ENCODE measurements around the gene A4GALT.

The A4GALT gene

DNA sequence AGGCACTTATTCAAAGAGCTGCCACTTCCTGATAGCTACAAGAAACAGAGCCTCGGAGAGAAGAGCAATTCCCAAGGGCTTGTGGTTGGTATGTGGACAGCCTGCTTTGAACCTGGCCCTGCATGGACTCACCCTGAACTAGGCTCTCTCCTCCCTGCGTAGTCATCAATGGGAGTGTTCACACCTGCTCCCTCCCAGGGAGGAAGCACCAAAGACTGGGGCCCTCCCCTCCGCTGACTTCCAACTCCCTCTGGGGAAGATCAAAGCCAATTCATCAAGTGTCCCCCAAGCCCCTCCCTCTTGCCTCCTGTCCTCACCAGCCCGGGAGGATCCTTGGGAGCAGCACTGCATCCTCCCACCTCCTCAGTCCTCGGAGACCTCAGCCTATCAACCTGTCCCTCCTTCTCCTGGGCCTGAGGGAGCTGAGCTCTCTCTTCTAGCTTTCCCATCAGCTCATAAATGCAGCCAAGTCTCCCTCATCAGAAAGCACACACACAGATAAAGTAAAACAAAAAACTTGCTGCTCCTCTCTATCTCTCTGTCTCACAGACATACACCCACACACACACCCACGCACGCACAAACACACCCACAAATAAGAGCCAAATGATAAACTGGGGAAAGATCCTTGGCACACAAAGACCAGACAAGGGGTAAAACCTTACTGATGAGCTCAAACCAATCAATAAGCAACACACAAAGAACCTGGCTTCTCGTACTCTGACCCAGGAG, 3.3 kb downstream of the A4GALT start:
- no peak for DNase-seq (ENCODE audit: low read depth)

DNA sequence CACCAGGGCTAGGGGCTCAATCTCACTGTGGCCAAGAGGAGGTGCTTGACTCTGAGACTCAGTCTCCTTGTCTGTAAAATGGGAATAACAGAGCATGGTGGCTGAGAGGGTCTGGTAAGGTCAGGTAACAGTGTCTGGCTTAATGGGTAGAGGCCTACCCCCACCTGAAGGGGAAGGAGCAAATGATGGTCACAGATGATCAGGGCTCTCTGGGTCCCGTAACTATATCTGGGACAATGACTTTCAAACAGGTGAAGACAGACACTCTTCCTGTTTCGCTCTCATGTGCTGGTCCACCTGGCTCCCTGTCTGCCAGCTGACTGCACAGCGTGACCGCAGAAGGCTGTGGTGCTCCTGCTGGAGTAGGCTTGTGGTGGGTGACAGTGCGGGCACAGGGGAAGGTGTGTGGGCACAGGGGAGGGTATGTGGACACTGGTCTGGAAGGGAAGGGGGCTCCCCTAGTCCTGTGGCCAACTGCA, 4.0 kb downstream of the A4GALT start:
- TF ChIP-seq, protein P1, sequence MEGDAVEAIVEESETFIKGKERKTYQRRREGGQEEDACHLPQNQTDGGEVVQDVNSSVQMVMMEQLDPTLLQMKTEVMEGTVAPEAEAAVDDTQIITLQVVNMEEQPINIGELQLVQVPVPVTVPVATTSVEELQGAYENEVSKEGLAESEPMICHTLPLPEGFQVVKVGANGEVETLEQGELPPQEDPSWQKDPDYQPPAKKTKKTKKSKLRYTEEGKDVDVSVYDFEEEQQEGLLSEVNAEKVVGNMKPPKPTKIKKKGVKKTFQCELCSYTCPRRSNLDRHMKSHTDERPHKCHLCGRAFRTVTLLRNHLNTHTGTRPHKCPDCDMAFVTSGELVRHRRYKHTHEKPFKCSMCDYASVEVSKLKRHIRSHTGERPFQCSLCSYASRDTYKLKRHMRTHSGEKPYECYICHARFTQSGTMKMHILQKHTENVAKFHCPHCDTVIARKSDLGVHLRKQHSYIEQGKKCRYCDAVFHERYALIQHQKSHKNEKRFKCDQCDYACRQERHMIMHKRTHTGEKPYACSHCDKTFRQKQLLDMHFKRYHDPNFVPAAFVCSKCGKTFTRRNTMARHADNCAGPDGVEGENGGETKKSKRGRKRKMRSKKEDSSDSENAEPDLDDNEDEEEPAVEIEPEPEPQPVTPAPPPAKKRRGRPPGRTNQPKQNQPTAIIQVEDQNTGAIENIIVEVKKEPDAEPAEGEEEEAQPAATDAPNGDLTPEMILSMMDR (conservative IDR thresholded peaks at IDR 0.05; ENCODE audit: low read depth, low read length): no peak
- H3K4me3 ChIP-seq (ENCODE audit: low read depth, low read length): no peak overlapping the region
- DNase-seq (ENCODE audit: low read depth): no peak

More for the DNA sequence above, 3.3 kb downstream of the A4GALT start:
- no peak overlapping the region for H3K4me3 ChIP-seq (ENCODE audit: low read depth, low read length)
- TF ChIP-seq, protein P1 (conservative IDR thresholded peaks at IDR 0.05; ENCODE audit: low read depth, low read length): no peak

DNA sequence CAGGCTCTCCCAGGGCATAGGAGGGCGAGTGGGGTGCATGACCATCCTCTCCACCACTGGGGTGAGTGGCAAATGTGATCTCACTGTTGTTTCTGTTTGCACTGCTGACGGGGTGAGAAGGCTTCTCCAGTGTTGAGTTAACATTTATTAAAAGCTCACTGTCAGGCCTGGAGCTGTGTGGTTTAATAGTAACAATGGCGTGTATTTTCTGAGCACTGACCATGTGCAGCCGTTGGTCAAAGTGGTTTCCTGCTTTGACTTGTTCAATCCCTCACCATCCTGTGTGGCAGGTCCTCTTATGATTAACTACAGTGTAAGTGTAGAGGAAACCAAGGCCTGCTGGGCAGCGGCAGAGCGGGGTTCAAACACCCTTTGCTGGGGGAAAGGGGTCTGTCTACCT, 4.4 kb downstream of the A4GALT start:
- no peak overlapping the region for H3K4me3 ChIP-seq (ENCODE audit: low read depth, low read length)
- DNase-seq (ENCODE audit: low read depth): no peak
- TF ChIP-seq, protein P1 (conservative IDR thresholded peaks at IDR 0.05; ENCODE audit: low read depth, low read length): no peak

GRCh38 chr22:42714768-42715390, 5.8 kb downstream of the A4GALT start:
- TF ChIP-seq, protein P1 (conservative IDR thresholded peaks at IDR 0.05; ENCODE audit: low read depth, low read length): no peak
- no peak for DNase-seq (ENCODE audit: low read depth)
- no peak overlapping the region for H3K4me3 ChIP-seq (ENCODE audit: low read depth, low read length)

DNA sequence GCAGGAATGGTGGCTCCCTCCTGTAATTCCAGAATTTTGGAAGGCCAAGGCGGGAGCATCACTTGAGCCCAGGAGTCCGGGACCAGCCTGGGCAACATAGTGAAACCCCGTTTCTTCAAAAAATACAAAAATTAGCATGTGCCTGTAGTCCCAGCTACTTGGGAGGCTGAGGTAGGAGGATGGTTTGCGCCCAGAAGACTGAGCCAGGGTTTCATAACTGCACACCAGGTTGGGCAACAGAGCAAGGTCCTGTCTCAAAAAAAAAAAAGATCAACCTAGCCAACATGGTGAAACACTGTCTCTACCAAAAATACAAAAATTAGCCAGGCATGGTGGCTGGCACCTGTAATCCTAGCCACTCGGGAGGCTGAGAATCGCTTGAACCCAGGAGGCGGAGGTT, 6.4 kb downstream of the A4GALT start:
- H3K4me3 ChIP-seq (ENCODE audit: low read depth, low read length): no peak overlapping the region
- no peak for DNase-seq (ENCODE audit: low read depth)
- TF ChIP-seq, protein P1 (conservative IDR thresholded peaks at IDR 0.05; ENCODE audit: low read depth, low read length): no peak

GRCh38 chr22:42711895-42712837, 8.5 kb downstream of the A4GALT start:
- H3K4me3 ChIP-seq (ENCODE audit: low read depth, low read length): no peak overlapping the region
- DNase-seq (ENCODE audit: low read depth): no peak
- TF ChIP-seq, protein P1 (conservative IDR thresholded peaks at IDR 0.05; ENCODE audit: low read depth, low read length): no peak
